ENCODE measurements around the gene CTNNA2.

GRCh38 chr2:80247339-80247738 is 734.5 kb downstream of the CTNNA2 start:
- TF ChIP-seq TAF1 (IDR thresholded peaks at IDR 0.05; ENCODE audit: borderline replicate concordance, insufficient read depth, low read length) (no peak), REST (IDR thresholded peaks at IDR 0.05; ENCODE audit: insufficient read depth in 1 of 2, low read depth in 2 of 2, low read length in 2 of 2) (no peak), POLR2AphosphoS5 (IDR thresholded peaks at IDR 0.05; ENCODE audit: low read depth, low read length) (no peak)
